Fibroblast of the aortic adventitia (primary cell): Measurements from ENCODE around the gene WDR7. TPM values are rescaled to one million over a fixed set of nuclear protein-coding genes. Genes with fewer than 3 reads are reported as not detected.

Experiments used
- DNase-seq: peaks from one replicate; pipeline ENCODE4 v3.0.0-alpha.2; 2010; ENCODE audit warnings: low read depth
- H3K4me3 ChIP-seq: 2 replicates; pipeline ENCODE4 v1.5.1; 2011; ENCODE audit warnings: low read depth, mild to moderate bottlenecking, control low read depth, low read length, moderate library complexity
- CTCF ChIP-seq: IDR thresholded peaks from 2 replicates; pipeline ENCODE4 v1.5.1; 2011; ENCODE audit warnings: mild to moderate bottlenecking, low read length, control low read depth, inconsistent platforms; ENCODE audit not compliant: insufficient read depth
- total RNA-seq: library from RNA; depleted of rRNA; stranded (reverse); fragments of >200 nt; gene quantifications from 2 replicates; pipeline ENCODE4 v1.2.3, GENCODE V29; 2012; ENCODE audit warnings: low replicate concordance

Gene WDR7
- total RNA-seq, 1 donor = 24.0 TPM

GRCh38 chr18:57050310-57050949, 399.3 kb downstream of the WDR7 start:
- no peak for DNase-seq
- H3K4me3 ChIP-seq = no peak overlapping the region
- no peak for TF ChIP-seq CTCF

GRCh38 chr18:57051021-57051656, 400.0 kb downstream of the WDR7 start:
- DNase-seq = no peak
- TF ChIP-seq CTCF = no peak
- H3K4me3 ChIP-seq = no peak overlapping the region

- no peak overlapping the region for H3K4me3 ChIP-seq
- DNase-seq = no peak
- TF ChIP-seq CTCF = no peak
These were observed 400.5 kb downstream of the WDR7 start for GRCh38 chr18:57051657-57052044.

- no peak overlapping the region for H3K4me3 ChIP-seq
- no peak for TF ChIP-seq CTCF
- no peak for DNase-seq
These were observed 401.0 kb downstream of the WDR7 start for GRCh38 chr18:57052173-57052572.

- no peak for TF ChIP-seq CTCF
- no peak overlapping the region for H3K4me3 ChIP-seq
- no peak for DNase-seq
These were observed 401.6 kb downstream of the WDR7 start for GRCh38 chr18:57052759-57053158.

GRCh38 chr18:57054891-57055290, 403.7 kb downstream of the WDR7 start:
- no peak overlapping the region for H3K4me3 ChIP-seq
- DNase-seq = no peak
- no peak for TF ChIP-seq CTCF
